Uterus (tissue), 4 donors: Measurements from ENCODE around the gene CACNB4. TPM values are rescaled to one million over a fixed set of nuclear protein-coding genes. Genes with fewer than 3 reads are reported as not detected.
A peak's percentile ranks its signal among the peaks of the same experiment; 100 is the strongest.
"Not testable (repeated sequence)": the region's sequence is repeated elsewhere in the genome, so short reads cannot be mapped to it uniquely, and the experiment has no call there.

Experiments
- DNase-seq, 2 donors: peaks; one replicate each; pipeline ENCODE4 v3.0.0-alpha.2; 2019 to 2020
- H3K27ac ChIP-seq, 2 donors: fragments of 200-600 bp; sonication (generic); 1 replicate in 1 of 2; 2 replicates in 1 of 2; pipeline ENCODE4 v1.5.1; 2016 to 2018
- H3K27me3 ChIP-seq, 2 donors: fragments of 200-600 bp; sonication (generic); one replicate each; pipeline ENCODE4 v1.5.1; 2018 to 2019; ENCODE audit warnings: control low read depth in 1 of 2
- H3K36me3 ChIP-seq, 2 donors: fragments of 200-600 bp; sonication (generic); one replicate each; pipeline ENCODE4 v1.5.1; 2019; ENCODE audit warnings: control low read depth in 1 of 2
- H3K4me1 ChIP-seq, 2 donors: fragments of 200-600 bp; sonication (generic); one replicate each; pipeline ENCODE4 v1.5.1; 2018 to 2019; ENCODE audit warnings: control low read depth in 1 of 2
- H3K4me3 ChIP-seq, 2 donors: fragments of 200-600 bp; sonication (generic); 1 replicate in 1 of 2; 2 replicates in 1 of 2; pipeline ENCODE4 v1.5.1; 2018 to 2019; ENCODE audit warnings: mild to moderate bottlenecking in 1 of 2
- H3K9me3 ChIP-seq, 2 donors: fragments of 200-600 bp; sonication (generic); one replicate each; pipeline ENCODE4 v1.5.1; 2019; ENCODE audit warnings: control low read depth in 1 of 2
- POLR2A ChIP-seq, 2 donors: fragments of 450-650 bp; IDR thresholded peaks; one replicate each; pipeline ENCODE4 v1.6.1; 2016; ENCODE audit warnings: antibody characterized with exemption in 2 of 2, mild to moderate bottlenecking in 1 of 2, moderate library complexity in 1 of 2
- intact Hi-C: fragments of 100-400 bp; cut with DNase I; formaldehyde crosslinking; loops from one replicate; pipeline ENCODE4 v1.15.1; 2023; ENCODE audit warnings: low total_unique reads
- total RNA-seq, 4 donors: library from RNA; depleted of rRNA in 3 of 4; stranded (reverse); fragments of >200 nt in 3 of 4; gene quantifications; one replicate each; pipeline versions ENCODE4 v1.1.0 to v1.2.4, GENCODE V29; 2014 to 2023
- TF ChIP-seq, protein P1 (sequence below), 4 experiments: fragments of 200-600 bp in 2 of 4; fragments of 450-650 bp in 2 of 4; sonication (generic) in 2 of 4; IDR thresholded peaks; one replicate each; pipeline ENCODE4 v1.5.1; 2016 to 2019; ENCODE audit warnings: antibody characterized with exemption in 4 of 4, mild to moderate bottlenecking in 2 of 4, moderate library complexity in 1 of 4
- donor health status: DM: yes; HTN: yes; CAD: no.

Gene CACNB4
- total RNA-seq, 4 donors from 2014 or later = 0.26 to 14.0 (median 1.6) TPM

DNA sequence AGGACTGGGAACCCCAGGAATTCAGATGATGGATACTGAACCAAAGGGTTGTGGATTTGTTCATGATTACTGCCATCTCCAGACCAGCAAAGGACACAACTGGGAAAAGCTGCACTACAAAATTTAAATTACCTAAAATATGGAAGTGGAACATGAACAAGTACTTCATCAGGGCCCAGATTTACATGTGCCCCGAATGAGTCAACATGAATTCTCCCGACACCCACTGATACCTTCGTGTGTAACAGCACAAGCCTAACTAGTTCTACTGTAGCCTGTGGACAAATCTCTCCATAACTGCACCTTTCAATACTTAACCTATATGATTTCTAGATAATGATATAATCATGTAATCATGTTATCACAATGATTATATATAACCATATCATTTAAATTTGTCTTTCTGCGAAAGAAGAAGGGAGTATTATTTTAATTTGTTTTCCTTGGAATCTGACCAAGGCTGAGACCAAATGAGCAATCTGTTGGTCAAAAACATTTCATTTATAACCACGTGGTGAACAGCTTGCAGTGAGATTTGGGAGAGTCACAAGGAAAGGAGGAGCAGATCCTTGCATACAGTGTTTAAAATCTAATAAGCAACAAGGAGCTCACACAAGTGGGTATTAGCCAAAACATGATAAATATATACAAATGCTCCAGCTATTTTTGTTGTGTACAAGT, 70.5 kb downstream of the CACNB4 start:
- Histone ChIP-seq H3K27me3 (no peaks in the 10 kb centered on the region), H3K4me1 (no peaks in the 10 kb centered on the region), H3K4me3 (no peak overlapping the region), H3K27ac (no peak overlapping the region), H3K9me3 (no peaks in the 10 kb centered on the region), H3K36me3 (no peaks in the 10 kb centered on the region)
- intact Hi-C loops = no loop called here
- no peak for DNase-seq
- TF ChIP-seq, protein P1, sequence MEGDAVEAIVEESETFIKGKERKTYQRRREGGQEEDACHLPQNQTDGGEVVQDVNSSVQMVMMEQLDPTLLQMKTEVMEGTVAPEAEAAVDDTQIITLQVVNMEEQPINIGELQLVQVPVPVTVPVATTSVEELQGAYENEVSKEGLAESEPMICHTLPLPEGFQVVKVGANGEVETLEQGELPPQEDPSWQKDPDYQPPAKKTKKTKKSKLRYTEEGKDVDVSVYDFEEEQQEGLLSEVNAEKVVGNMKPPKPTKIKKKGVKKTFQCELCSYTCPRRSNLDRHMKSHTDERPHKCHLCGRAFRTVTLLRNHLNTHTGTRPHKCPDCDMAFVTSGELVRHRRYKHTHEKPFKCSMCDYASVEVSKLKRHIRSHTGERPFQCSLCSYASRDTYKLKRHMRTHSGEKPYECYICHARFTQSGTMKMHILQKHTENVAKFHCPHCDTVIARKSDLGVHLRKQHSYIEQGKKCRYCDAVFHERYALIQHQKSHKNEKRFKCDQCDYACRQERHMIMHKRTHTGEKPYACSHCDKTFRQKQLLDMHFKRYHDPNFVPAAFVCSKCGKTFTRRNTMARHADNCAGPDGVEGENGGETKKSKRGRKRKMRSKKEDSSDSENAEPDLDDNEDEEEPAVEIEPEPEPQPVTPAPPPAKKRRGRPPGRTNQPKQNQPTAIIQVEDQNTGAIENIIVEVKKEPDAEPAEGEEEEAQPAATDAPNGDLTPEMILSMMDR (IDR thresholded peaks at IDR 0.05) = no peak
- no peak for TF ChIP-seq POLR2A (IDR thresholded peaks at IDR 0.05)

DNA sequence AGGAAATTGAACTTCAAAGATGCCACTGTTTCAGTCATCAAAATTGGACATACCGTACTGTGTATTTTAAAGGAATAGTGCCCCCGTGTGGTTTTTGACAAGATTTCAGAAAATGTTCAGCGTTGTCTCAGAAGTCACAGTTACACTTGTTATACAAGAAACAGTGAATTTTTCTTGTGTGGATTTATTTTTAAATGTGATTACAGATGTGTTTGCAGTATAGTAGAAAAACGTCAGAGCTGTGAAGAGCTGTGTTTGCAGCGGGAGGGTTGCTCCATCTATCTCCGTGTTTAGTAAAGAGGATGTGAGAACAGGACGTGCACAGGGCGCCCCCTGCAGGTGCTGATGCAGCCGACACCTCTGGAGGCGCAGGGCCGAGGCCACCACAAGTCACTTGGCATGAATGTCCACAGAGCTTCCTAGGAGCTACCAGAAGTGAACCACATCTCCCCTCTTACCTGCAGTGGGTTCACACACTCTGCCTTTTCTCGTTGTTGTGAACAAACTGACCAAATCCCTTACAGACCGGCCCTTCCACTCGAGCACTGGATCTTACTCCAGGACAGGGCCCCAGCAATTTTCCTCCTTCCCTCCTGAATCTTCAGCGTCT, 73.1 kb downstream of the CACNB4 start:
- TF ChIP-seq POLR2A (IDR thresholded peaks at IDR 0.05) = no peak
- TF ChIP-seq, protein P1 (IDR thresholded peaks at IDR 0.05) = peak; percentile 70 to 88 (median 72)
- H3K36me3 ChIP-seq = no peaks in the 10 kb centered on the region
- H3K27ac ChIP-seq = no peak overlapping the region
- no peaks in the 10 kb centered on the region for H3K27me3 ChIP-seq
- intact Hi-C loops = no loop called here
- peak; percentile 54 to 68 for DNase-seq
- no peak overlapping the region for H3K4me3 ChIP-seq
- H3K4me1 ChIP-seq = no peaks in the 10 kb centered on the region
- no peaks in the 10 kb centered on the region for H3K9me3 ChIP-seq

DNA sequence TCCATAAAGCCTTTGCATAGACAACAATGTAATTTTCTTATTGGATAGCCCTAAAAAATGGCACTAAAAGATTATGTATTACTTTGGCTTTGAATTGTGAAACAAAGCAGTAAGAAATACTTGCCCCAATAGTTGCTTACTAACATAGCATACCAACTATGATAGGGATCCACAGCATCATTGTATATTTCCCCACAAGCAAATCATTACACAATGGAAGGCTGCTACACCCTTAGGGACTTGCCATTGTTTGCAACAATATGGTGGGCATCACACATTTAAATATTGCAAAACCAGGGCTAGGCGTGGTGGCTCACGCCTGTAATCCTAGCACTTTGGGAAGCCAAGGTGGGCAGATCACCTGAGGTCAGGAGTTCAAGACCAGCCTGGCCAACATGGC, 74.4 kb downstream of the CACNB4 start:
- Histone ChIP-seq H3K4me1 (no peaks in the 10 kb centered on the region), H3K27me3 (no peaks in the 10 kb centered on the region), H3K4me3 (no peak overlapping the region), H3K36me3 (no peaks in the 10 kb centered on the region), H3K9me3 (no peaks in the 10 kb centered on the region), H3K27ac (no peak overlapping the region)
- TF ChIP-seq POLR2A (IDR thresholded peaks at IDR 0.05) = no peak
- TF ChIP-seq, protein P1 (IDR thresholded peaks at IDR 0.05) = no peak
- intact Hi-C loops = no loop called here
- DNase-seq = no peak

DNA sequence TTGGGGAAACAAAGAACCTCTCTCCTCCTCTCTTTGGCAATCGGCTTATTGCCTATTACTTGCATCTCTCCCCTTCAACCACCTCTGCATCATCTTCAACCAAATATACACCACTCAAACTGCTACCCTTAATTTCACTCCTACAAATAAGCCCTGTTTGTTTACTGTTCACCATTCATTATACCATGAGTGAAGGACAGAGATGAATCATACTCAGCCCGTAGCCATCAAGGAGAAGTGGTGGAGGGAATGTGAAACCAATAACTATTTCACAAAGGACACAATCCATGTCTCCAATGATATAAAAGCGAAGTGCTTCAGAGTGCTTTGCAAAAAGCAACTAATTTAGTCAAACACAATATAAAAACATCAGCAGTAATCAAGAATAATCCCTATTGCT, 76.8 kb downstream of the CACNB4 start:
- Histone ChIP-seq H3K36me3 (no peaks in the 10 kb centered on the region), H3K27ac (no peak overlapping the region), H3K4me1 (no peaks in the 10 kb centered on the region), H3K9me3 (no peaks in the 10 kb centered on the region), H3K4me3 (no peak overlapping the region), H3K27me3 (no peaks in the 10 kb centered on the region)
- intact Hi-C loops = no loop called here
- TF ChIP-seq POLR2A (IDR thresholded peaks at IDR 0.05) = no peak
- TF ChIP-seq, protein P1 (IDR thresholded peaks at IDR 0.05) = no peak
- DNase-seq = no peak

DNA sequence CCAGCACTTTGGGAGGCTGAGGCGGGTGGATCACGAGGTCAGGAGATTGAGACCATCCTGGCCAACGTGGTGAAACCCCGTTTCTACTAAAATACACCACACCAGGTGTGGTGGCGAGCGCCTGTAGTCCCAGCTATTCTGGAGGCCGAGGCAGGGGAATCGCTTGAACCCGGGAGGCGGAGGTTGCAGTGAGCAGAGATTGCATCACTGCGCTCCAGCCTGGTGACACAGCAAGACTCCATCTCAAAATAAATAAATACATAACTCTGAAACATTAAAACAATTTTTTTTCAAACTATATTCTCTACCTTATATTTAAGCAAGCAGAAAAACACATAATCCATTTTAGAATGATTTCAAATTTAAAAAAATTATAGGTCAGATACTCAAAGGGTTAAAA, 77.8 kb downstream of the CACNB4 start:
- intact Hi-C loops, H3K27me3 ChIP-seq, H3K9me3 ChIP-seq, H3K36me3 ChIP-seq, H3K4me1 ChIP-seq, H3K4me3 ChIP-seq, H3K27ac ChIP-seq, DNase-seq: not testable (repeated sequence)
